ENCODE data around the gene MORC2. TPM values are rescaled to one million over a fixed set of nuclear protein-coding genes. Genes with fewer than 3 reads are reported as not detected.

MORC2 gene
- total RNA-seq (2012; rRNA removed), result 15.9 and 17.7 TPM in 2 replicates

DNA sequence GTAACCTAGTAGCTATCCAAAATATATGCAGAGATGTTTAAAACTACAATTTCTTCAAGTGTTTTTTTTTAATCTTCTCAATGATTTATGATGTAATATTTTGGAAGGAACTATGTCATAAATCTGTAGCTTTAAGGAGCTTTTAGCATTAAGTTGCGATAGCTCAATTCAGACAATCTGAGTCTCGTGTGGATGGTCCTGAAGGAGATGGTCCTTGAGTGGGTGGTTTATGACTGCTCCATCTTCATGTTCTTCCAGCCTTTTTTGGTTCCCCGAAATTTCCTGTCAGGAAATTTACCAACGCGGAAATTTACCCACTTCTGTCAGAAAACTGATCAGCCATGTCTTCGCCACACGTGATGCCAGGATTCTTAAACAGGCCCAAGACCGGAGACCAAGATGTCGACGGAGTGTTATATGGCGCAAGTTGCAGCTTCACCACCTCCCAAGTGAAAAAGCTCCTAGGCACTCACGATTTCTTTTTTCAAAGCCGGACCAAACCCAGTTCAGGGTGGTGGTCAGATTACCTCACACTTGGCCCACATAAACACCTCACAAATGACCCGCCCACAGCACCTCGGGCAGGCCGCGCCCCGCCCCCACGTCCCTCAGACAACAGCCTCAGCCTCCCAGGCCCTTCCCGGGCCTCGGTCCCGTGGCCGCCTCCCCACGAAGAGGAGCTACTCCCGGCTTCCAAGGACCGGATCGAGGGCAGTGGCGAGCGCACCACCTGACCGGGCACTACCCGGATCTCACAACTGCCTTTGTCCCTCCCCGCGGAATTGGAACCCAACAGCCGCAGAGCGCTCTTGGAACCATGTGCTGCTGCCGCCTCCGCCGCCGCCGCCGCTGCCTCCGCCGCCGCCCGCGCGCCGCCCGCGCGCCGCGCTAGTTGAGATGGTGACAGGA lies at the start of gene MORC2:
Gene MORC2 (minus strand): TSS at position 760 of the 909 bp plus-strand sequence. CDS start 885 bp downstream, outside the sequence.
- Histone ChIP-seq H3K9ac (ENCODE audit: low read depth, low read length) (peak within 1 kb of the TSS; percentile 95), H3K4me2 (ENCODE audit: low read length) (peak within 1 kb of the TSS; percentile 89), H3K36me3 (ENCODE audit: insufficient read depth, low read length) (peaks cover 28% of the 10 kb centered on the region), H3K4me3 (ENCODE audit: low read length) (peak within 1 kb of the TSS; percentile 86), H3K4me1 (ENCODE audit: control insufficient read depth, insufficient read depth, low read length) (peaks cover 23% of the 10 kb centered on the region), H3K9me3 (replicated peaks; ENCODE audit: low read length) (no peaks in the 10 kb centered on the region), H3K27me3 (ENCODE audit: control insufficient read depth, insufficient read depth, low read length) (no peaks in the 10 kb centered on the region)

DNA sequence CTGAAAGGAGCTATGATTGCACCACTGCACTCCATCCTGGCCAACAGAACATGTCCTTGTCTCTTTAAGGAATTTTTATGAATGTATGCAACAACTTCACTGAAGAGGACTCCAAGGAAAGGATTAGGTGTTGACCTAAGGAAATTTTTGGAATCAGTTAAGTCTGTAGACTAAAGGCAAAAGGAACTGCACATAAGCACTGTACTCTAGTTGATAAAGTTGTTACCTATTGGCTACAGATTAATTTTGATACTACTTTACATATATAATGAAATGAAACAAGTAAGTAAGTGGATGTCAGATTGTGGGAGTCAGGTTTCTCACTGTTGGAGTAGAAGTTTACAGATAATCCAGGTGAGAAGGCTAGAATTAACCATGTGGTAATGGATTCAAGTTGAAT lies 37.0 kb upstream of the MORC2 start:
- H3K36me3 ChIP-seq (ENCODE audit: insufficient read depth, low read length), result no peaks in the 10 kb centered on the region
- no peak overlapping the region for H3K4me3 ChIP-seq (ENCODE audit: low read length)
- H3K4me2 ChIP-seq (ENCODE audit: low read length), result no peak overlapping the region
- no peaks in the 10 kb centered on the region for H3K4me1 ChIP-seq (ENCODE audit: control insufficient read depth, insufficient read depth, low read length)
- no peak overlapping the region for H3K9ac ChIP-seq (ENCODE audit: low read depth, low read length)
- H3K9me3 ChIP-seq (replicated peaks; ENCODE audit: low read length), result no peaks in the 10 kb centered on the region
- H3K27me3 ChIP-seq (ENCODE audit: control insufficient read depth, insufficient read depth, low read length), result peaks cover 13% of the 10 kb centered on the region

DNA sequence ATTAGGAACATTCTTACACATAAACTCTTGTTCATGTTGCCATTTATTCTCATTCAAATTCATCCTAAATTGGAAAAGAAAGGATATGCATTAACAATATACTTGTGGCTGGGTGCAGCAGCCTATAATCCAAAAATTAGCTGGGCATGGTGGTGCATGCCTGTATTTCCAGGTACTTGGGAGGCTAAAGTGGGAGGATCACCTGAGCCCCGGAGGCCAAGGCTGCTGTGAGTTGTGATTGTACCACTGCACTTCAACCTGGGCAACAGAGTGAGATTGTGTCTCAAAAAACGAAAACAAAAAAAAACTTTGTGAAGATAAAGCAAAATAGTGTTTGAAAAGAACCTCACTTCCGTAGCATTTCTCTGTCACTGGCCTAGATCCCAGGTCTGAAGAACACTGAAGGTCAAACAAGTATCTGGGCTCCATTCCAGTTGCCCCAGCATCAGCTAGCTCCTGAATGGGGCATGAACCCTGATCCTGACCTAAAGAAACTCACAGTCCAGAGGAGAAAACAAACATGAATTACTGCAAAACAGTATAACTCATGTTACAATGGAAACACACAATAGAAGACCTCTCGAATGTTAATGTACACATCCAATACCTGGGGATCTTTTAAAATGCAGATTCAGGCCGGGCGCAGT lies 32.7 kb upstream of the MORC2 start:
- Histone ChIP-seq H3K9me3 (replicated peaks; ENCODE audit: low read length) (no peaks in the 10 kb centered on the region), H3K4me2 (ENCODE audit: low read length) (no peak overlapping the region), H3K27me3 (ENCODE audit: control insufficient read depth, insufficient read depth, low read length) (peaks cover 16% of the 10 kb centered on the region), H3K9ac (ENCODE audit: low read depth, low read length) (no peak overlapping the region), H3K36me3 (ENCODE audit: insufficient read depth, low read length) (no peaks in the 10 kb centered on the region), H3K4me3 (ENCODE audit: low read length) (no peak overlapping the region), H3K4me1 (ENCODE audit: control insufficient read depth, insufficient read depth, low read length) (no peaks in the 10 kb centered on the region)

DNA sequence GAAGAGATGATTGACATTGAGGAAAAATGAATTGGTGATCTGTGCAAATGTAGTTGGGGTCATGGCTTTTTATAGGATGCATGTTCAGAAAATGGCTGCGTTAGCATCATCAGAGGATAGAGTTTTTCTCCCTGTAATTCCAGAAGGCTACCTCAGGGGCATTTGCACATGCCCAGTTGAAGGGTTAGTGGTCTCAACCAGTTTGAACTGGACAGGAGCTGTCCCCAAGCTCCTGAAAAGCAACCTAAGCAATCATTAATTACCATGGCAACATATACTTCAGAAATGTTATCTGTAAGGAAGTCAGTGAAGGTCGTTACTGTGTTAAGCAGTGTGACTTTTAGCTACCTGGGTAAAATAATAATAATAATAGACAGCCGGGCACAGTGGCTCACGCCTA lies 29.8 kb upstream of the MORC2 start:
- H3K4me1 ChIP-seq (ENCODE audit: control insufficient read depth, insufficient read depth, low read length), result no peaks in the 10 kb centered on the region
- peaks cover 17% of the 10 kb centered on the region for H3K27me3 ChIP-seq (ENCODE audit: control insufficient read depth, insufficient read depth, low read length)
- no peak overlapping the region for H3K9ac ChIP-seq (ENCODE audit: low read depth, low read length)
- H3K9me3 ChIP-seq (replicated peaks; ENCODE audit: low read length), result no peaks in the 10 kb centered on the region
- H3K4me2 ChIP-seq (ENCODE audit: low read length), result no peak overlapping the region
- H3K4me3 ChIP-seq (ENCODE audit: low read length), result no peak overlapping the region
- H3K36me3 ChIP-seq (ENCODE audit: insufficient read depth, low read length), result no peaks in the 10 kb centered on the region

DNA sequence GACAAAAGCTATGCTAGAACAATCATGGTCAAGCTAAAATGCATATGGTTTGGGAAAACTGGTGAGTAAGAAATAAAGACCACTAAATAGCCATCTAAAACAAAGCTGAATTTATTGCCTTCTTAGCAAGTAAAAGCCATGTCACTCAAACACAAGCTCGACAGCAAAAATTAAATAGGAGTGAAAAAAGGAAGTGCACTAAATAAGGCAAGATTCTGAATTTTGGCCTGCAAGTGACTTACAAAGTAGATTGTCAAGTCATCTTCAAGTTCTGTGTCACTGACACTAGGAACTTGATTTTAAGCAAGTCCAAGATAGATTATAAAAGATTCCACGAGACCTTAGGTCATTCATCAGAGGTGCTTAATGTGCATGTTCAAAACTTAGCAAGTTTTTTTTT lies 27.9 kb upstream of the MORC2 start:
- H3K27me3 ChIP-seq (ENCODE audit: control insufficient read depth, insufficient read depth, low read length), result peaks cover 7% of the 10 kb centered on the region
- no peaks in the 10 kb centered on the region for H3K4me1 ChIP-seq (ENCODE audit: control insufficient read depth, insufficient read depth, low read length)
- no peaks in the 10 kb centered on the region for H3K9me3 ChIP-seq (replicated peaks; ENCODE audit: low read length)
- H3K36me3 ChIP-seq (ENCODE audit: insufficient read depth, low read length), result no peaks in the 10 kb centered on the region
- no peak overlapping the region for H3K4me3 ChIP-seq (ENCODE audit: low read length)
- H3K4me2 ChIP-seq (ENCODE audit: low read length), result no peak overlapping the region
- no peak overlapping the region for H3K9ac ChIP-seq (ENCODE audit: low read depth, low read length)

DNA sequence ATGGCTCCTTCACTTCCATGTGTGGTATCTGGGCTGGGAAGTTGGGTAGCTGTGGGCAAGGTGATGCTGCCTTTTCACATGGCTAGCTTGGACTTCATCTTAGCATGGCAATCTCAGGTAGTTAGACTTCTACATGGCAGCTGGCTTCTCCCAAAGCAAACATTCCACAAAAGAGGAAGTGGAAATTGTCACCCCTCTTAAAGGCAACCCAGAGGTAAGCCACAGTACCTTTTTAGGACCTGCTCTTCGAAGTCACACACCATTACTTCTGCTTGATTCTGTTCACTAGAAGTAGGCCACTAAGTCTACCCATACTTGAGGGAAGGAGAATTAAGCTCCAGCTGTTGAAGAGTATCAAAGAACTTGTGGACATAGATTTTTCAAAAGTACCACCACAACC lies 26.4 kb upstream of the MORC2 start:
- Histone ChIP-seq H3K4me3 (ENCODE audit: low read length) (no peak overlapping the region), H3K27me3 (ENCODE audit: control insufficient read depth, insufficient read depth, low read length) (peaks cover 7% of the 10 kb centered on the region), H3K4me2 (ENCODE audit: low read length) (no peak overlapping the region), H3K9ac (ENCODE audit: low read depth, low read length) (no peak overlapping the region), H3K36me3 (ENCODE audit: insufficient read depth, low read length) (no peaks in the 10 kb centered on the region), H3K9me3 (replicated peaks; ENCODE audit: low read length) (no peaks in the 10 kb centered on the region), H3K4me1 (ENCODE audit: control insufficient read depth, insufficient read depth, low read length) (no peaks in the 10 kb centered on the region)

DNA sequence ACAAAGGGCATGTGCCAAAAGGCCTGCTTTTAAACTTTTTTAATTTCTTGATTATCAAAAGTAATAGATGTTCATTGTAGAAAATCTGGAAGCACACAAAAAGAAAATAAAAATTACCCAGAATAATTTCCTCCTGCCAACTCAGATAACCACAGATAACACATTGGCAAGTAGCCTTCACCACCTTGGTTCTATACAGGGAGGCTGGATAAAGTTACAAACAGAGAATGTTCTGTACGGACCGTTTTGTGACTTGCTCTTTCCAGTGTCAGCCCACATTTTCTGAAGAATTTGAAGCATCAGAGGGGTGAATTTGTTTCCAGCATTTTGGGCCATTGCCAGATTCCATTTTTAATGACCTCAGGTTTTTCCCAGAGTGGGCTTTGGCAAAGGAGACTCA lies 24.0 kb upstream of the MORC2 start:
- Histone ChIP-seq H3K27me3 (ENCODE audit: control insufficient read depth, insufficient read depth, low read length) (peaks cover 4% of the 10 kb centered on the region), H3K36me3 (ENCODE audit: insufficient read depth, low read length) (no peaks in the 10 kb centered on the region), H3K9me3 (replicated peaks; ENCODE audit: low read length) (no peaks in the 10 kb centered on the region), H3K9ac (ENCODE audit: low read depth, low read length) (no peak overlapping the region), H3K4me2 (ENCODE audit: low read length) (no peak overlapping the region), H3K4me3 (ENCODE audit: low read length) (no peak overlapping the region), H3K4me1 (ENCODE audit: control insufficient read depth, insufficient read depth, low read length) (no peaks in the 10 kb centered on the region)

DNA sequence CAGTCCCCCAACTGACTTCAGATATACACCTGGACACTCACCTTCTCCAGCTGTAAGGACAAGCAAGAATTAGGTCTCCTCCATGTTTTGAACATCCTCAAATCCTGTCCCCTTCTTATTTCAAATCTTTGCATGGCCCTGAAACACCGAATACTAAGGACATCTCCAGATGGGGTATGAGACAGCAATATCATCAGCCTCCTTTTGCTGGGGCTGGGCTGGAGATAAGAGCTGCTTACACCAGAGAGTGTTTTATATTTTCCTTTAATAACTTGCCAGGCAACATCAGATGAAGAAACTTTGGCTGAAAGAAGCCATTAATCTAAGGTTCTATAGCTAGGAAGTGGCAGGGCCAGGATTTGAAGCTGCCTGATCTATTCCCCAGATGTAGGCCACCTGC lies 22.1 kb upstream of the MORC2 start:
- Histone ChIP-seq H3K4me1 (ENCODE audit: control insufficient read depth, insufficient read depth, low read length) (no peaks in the 10 kb centered on the region), H3K36me3 (ENCODE audit: insufficient read depth, low read length) (no peaks in the 10 kb centered on the region), H3K4me3 (ENCODE audit: low read length) (no peak overlapping the region), H3K9ac (ENCODE audit: low read depth, low read length) (no peak overlapping the region), H3K9me3 (replicated peaks; ENCODE audit: low read length) (no peaks in the 10 kb centered on the region), H3K4me2 (ENCODE audit: low read length) (no peak overlapping the region), H3K27me3 (ENCODE audit: control insufficient read depth, insufficient read depth, low read length) (peaks cover 4% of the 10 kb centered on the region)

DNA sequence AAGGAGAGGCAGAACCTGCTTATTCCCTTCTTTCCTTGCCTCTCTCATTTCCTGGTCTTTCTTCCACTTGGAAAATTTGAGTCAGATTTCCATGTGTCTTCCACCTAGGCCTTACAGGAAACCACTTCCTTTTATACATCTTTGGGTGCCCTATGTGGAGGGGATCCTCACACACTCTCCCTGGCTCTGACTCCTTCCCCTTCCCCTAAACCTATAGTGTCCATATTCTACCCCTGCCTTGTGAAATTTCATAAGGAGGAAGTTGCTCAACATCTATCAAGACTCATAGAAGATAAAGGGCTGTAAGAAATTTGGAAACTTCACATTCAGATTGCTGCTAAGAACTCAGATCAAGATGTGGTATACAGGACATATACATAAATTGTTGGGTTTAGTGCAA lies 20.9 kb upstream of the MORC2 start:
- Histone ChIP-seq H3K4me2 (ENCODE audit: low read length) (no peak overlapping the region), H3K4me1 (ENCODE audit: control insufficient read depth, insufficient read depth, low read length) (no peaks in the 10 kb centered on the region), H3K4me3 (ENCODE audit: low read length) (no peak overlapping the region), H3K9ac (ENCODE audit: low read depth, low read length) (no peak overlapping the region), H3K36me3 (ENCODE audit: insufficient read depth, low read length) (no peaks in the 10 kb centered on the region), H3K27me3 (ENCODE audit: control insufficient read depth, insufficient read depth, low read length) (no peaks in the 10 kb centered on the region), H3K9me3 (replicated peaks; ENCODE audit: low read length) (no peaks in the 10 kb centered on the region)

DNA sequence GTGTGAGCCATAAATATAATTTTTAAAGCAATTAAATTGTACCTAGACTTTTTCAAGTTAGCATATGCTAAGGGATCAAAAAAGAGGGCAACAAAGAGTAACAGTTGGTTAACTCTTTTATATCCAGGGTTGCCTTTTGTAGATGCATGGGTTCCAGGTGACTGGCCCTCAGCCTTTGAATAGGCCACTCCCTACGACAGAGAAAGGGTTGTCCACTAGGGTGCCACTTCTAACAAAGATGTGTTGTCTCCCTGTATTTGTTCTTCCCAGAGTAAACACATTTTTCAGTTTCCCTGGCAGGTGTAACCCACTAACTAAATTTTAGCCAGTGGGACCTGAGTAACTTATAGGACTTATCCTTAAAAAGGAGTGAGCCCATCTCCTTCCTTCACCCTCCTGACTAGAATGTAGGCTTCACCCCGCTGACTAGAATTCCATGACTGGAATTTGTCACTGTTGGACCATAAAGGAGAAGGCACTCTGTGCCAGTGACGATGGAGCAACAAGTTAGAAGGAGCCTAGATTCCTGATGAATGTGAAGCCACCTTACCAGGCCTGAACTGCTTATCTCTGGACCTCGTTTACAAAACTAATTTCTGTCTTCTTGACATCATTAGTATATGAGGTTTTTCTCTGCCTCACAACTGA lies 17.1 kb upstream of the MORC2 start:
- Histone ChIP-seq H3K4me2 (ENCODE audit: low read length) (no peak overlapping the region), H3K36me3 (ENCODE audit: insufficient read depth, low read length) (no peaks in the 10 kb centered on the region), H3K9me3 (replicated peaks; ENCODE audit: low read length) (no peaks in the 10 kb centered on the region), H3K4me1 (ENCODE audit: control insufficient read depth, insufficient read depth, low read length) (no peaks in the 10 kb centered on the region), H3K27me3 (ENCODE audit: control insufficient read depth, insufficient read depth, low read length) (no peaks in the 10 kb centered on the region), H3K9ac (ENCODE audit: low read depth, low read length) (no peak overlapping the region), H3K4me3 (ENCODE audit: low read length) (no peak overlapping the region)

DNA sequence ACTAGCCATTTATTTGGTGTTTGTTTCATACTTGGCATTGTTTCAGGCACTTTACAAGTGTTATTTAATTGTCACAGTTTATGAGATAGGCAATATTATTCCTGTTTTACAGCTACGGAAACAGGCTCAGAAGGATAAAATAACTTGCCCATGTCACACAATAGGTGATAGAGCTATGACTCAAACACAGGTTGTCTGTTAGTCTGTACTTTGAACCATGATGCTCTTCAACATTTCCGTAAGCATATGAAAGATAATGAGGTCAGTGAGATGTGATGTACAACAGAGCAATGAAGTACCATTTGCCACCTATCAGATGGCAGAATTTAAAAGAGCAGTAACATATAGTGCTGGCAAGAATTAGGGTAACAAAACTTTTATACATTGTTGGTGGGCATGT lies 15.7 kb upstream of the MORC2 start:
- Histone ChIP-seq H3K4me2 (ENCODE audit: low read length) (no peak overlapping the region), H3K4me3 (ENCODE audit: low read length) (no peak overlapping the region), H3K9ac (ENCODE audit: low read depth, low read length) (no peak overlapping the region), H3K4me1 (ENCODE audit: control insufficient read depth, insufficient read depth, low read length) (no peaks in the 10 kb centered on the region), H3K9me3 (replicated peaks; ENCODE audit: low read length) (no peaks in the 10 kb centered on the region), H3K27me3 (ENCODE audit: control insufficient read depth, insufficient read depth, low read length) (no peaks in the 10 kb centered on the region), H3K36me3 (ENCODE audit: insufficient read depth, low read length) (no peaks in the 10 kb centered on the region)
